Measurements from ENCODE around the gene SOX5. TPM values are rescaled to one million over a fixed set of nuclear protein-coding genes. Genes with fewer than 3 reads are reported as not detected.
A peak's percentile ranks its signal among the peaks of the same experiment; 100 is the strongest.

SOX5 gene
- total RNA-seq, 3 donors from 2014 or later: 10.5 to 42.1 (median 11.7) TPM

DNA sequence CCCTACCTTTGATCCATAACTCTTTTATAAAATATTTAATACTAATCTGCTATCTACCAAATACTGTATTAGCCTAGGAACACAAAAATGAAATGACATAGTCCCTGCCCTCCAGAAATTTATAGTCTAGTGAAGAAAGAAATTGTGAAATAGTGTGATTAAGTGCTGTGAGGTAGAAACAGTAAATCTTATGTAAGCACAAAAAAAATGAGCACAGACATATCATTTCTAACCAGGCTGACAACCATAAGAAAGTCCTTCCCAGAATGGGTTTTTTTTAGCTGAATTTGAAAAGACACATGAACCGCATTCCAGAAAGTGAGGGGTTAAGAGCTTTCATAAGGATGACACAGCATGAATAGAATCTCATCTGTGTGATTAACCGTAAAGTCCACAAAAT is 145.9 kb downstream of the SOX5 start:
- H3K36me3 ChIP-seq: no peaks in the 10 kb centered on the region
- no peak for DNase-seq (ENCODE audit: low spot score in 2 of 2)
- H3K4me3 ChIP-seq: no peak overlapping the region
- H3K9me3 ChIP-seq: no peaks in the 10 kb centered on the region
- intact Hi-C loops (cut with DNase I; ENCODE audit: low total_unique reads): no loop called here
- no peaks in the 10 kb centered on the region for H3K27me3 ChIP-seq
- no peaks in the 10 kb centered on the region for H3K4me1 ChIP-seq
- H3K27ac ChIP-seq: no peak overlapping the region
- TF ChIP-seq, protein P1, sequence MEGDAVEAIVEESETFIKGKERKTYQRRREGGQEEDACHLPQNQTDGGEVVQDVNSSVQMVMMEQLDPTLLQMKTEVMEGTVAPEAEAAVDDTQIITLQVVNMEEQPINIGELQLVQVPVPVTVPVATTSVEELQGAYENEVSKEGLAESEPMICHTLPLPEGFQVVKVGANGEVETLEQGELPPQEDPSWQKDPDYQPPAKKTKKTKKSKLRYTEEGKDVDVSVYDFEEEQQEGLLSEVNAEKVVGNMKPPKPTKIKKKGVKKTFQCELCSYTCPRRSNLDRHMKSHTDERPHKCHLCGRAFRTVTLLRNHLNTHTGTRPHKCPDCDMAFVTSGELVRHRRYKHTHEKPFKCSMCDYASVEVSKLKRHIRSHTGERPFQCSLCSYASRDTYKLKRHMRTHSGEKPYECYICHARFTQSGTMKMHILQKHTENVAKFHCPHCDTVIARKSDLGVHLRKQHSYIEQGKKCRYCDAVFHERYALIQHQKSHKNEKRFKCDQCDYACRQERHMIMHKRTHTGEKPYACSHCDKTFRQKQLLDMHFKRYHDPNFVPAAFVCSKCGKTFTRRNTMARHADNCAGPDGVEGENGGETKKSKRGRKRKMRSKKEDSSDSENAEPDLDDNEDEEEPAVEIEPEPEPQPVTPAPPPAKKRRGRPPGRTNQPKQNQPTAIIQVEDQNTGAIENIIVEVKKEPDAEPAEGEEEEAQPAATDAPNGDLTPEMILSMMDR (IDR thresholded peaks at IDR 0.05): no peak
- TF ChIP-seq POLR2A (IDR thresholded peaks at IDR 0.05) (no peak), POLR2AphosphoS5 (IDR thresholded peaks at IDR 0.05) (no peak)

DNA sequence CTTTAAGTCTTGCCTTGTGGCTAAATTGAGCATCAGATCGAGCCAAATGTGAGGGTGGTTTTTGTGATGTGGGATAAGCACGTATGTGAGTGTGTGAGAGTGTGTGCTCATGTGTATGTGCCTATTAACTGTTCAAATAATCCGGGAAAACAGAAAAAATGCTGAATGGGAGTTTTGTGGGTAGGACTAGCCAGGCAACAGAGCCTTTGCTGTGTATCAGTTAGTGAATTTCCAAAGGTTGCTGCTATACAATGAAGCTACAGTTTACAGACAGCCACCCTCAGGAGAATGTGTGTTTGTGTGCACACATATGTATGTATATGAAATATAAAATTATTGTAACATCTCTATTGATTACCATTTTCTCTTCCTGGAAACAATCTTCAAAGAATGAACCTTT is 154.0 kb downstream of the SOX5 start:
- no peak overlapping the region for H3K27ac ChIP-seq
- H3K4me1 ChIP-seq: no peaks in the 10 kb centered on the region
- H3K9me3 ChIP-seq: no peaks in the 10 kb centered on the region
- no peaks in the 10 kb centered on the region for H3K27me3 ChIP-seq
- H3K4me3 ChIP-seq: no peak overlapping the region
- DNase-seq (ENCODE audit: low spot score in 2 of 2): no peak
- H3K36me3 ChIP-seq: no peaks in the 10 kb centered on the region
- no peak for TF ChIP-seq POLR2AphosphoS5 (IDR thresholded peaks at IDR 0.05)
- no peak for TF ChIP-seq POLR2A (IDR thresholded peaks at IDR 0.05)
- TF ChIP-seq, protein P1 (IDR thresholded peaks at IDR 0.05): no peak
- intact Hi-C loops (cut with DNase I; ENCODE audit: low total_unique reads): no loop called here

DNA sequence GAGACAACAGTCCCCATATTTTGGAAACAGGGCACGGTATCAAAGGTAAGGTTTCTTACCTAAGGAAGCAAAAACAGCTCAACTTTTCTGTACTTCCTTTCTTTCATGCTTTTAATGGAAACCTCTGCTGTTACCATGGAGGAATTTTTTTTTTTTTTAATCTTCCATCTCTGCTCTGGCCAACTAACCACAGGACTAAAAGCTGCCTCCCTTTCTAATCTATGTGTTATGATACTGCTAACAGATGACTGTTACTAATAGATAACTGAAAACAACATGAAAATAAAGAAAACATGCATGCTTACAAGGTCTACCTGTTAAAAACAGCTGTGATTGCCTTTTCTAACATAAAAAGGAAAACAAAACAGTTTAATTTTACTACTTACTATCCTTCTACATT is 168.4 kb downstream of the SOX5 start:
- Histone ChIP-seq H3K27me3 (no peaks in the 10 kb centered on the region), H3K4me3 (no peak overlapping the region), H3K27ac (no peak overlapping the region), H3K9me3 (no peaks in the 10 kb centered on the region), H3K4me1 (no peaks in the 10 kb centered on the region), H3K36me3 (no peaks in the 10 kb centered on the region)
- intact Hi-C loops (cut with DNase I; ENCODE audit: low total_unique reads): no loop called here
- DNase-seq (ENCODE audit: low spot score in 2 of 2): no peak
- no peak for TF ChIP-seq POLR2AphosphoS5 (IDR thresholded peaks at IDR 0.05)
- TF ChIP-seq, protein P1 (IDR thresholded peaks at IDR 0.05): no peak
- TF ChIP-seq POLR2A (IDR thresholded peaks at IDR 0.05): no peak

DNA sequence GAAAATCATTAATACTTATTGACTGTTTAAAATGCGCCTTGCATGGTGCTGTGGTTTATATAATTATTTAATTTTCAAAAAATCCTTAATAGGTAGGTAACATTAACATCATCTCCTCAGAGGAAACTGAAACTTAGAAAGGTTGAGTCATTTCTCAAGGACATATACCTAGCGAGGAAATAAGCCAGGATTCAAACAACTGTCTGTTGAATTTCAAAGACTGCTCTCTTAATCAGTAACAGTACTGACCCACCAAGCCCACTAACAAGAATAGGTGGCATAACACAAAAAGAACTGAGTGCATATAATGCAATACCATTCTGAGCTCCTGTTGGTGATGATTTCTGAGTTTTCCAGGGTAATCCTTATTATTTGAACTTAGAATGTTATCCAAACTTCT is 174.3 kb downstream of the SOX5 start:
- H3K27ac ChIP-seq: no peak overlapping the region
- H3K9me3 ChIP-seq: no peaks in the 10 kb centered on the region
- no peak for DNase-seq (ENCODE audit: low spot score in 2 of 2)
- H3K27me3 ChIP-seq: no peaks in the 10 kb centered on the region
- intact Hi-C loops (cut with DNase I; ENCODE audit: low total_unique reads): no loop called here
- TF ChIP-seq, protein P1 (IDR thresholded peaks at IDR 0.05): no peak
- no peak for TF ChIP-seq POLR2A (IDR thresholded peaks at IDR 0.05)
- no peak for TF ChIP-seq POLR2AphosphoS5 (IDR thresholded peaks at IDR 0.05)
- H3K36me3 ChIP-seq: no peaks in the 10 kb centered on the region
- no peaks in the 10 kb centered on the region for H3K4me1 ChIP-seq
- H3K4me3 ChIP-seq: no peak overlapping the region

DNA sequence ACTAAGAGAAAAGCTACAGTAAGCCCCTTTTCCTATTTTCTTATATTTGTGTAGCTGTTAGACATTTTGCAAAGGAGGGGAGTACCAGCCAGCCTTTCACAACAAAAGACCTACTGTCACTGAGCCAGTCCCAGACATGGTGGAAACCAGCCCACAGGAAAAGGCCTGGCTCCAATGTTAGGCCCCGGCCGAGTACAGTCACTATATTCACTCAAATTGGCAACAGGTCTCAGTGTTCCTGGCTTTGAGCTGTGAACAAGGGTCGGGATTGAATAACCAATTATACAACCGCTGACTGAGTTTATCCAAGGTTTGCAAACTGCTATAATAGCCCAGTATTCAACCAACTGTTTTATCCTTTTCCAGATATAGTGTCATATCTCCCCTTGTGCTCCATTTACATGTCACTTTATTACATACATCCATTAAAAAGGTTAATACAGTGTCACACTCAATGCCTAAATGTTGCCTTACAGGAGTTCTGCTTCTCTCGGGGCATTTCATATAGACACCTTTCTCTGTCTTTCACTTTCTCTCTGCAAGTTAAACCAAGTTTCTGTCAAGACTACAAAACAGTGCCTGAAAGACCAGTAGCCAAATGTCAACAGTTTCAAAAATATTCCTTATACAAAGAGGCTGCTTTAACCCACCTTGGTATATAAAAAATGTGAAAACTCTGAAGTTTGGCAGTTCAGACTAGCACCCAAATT is 178.1 kb downstream of the SOX5 start:
- H3K9me3 ChIP-seq: no peaks in the 10 kb centered on the region
- no peaks in the 10 kb centered on the region for H3K36me3 ChIP-seq
- H3K4me3 ChIP-seq: no peak overlapping the region
- no peaks in the 10 kb centered on the region for H3K27me3 ChIP-seq
- peak overlapping the region; percentile 19 to 57 for H3K27ac ChIP-seq
- no peaks in the 10 kb centered on the region for H3K4me1 ChIP-seq
- intact Hi-C loops (cut with DNase I; ENCODE audit: low total_unique reads): no loop called here
- TF ChIP-seq POLR2AphosphoS5 (IDR thresholded peaks at IDR 0.05): no peak
- TF ChIP-seq, protein P1 (IDR thresholded peaks at IDR 0.05): no peak
- TF ChIP-seq POLR2A (IDR thresholded peaks at IDR 0.05): no peak
- DNase-seq (ENCODE audit: low spot score in 2 of 2): peak in 1 of 2 donors; percentile 51

Data from breast epithelium (tissue), 4 donors.